ENCODE measurements around the gene NEMP2. TPM values are rescaled to one million over a fixed set of nuclear protein-coding genes. Genes with fewer than 3 reads are reported as not detected.

Gene NEMP2
- polyA plus RNA-seq, 1 donor (not counting 4 experiments of a cell fraction or from before 2014, with no cell fraction given): 2.1 TPM

DNA sequence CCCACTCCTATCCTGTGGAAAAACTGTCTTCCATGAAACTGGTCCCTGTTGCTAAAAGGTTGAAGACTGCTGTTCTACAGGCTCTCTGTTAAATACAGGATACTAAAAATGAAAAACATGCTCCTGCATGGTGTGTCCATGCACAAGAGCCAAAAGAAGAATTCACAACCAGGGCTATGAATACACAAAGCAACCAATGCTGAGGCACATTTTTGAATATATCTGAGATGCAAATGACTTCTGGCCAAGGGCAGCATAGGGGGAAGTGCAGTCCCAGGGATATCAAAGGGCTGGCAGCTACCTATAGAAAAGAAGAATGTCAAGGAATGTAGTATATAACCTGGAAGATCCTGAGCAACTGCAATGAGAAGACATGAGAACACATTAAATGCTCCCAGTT is 6.6 kb downstream of the NEMP2 start:
- FAIRE-seq (no peak), DNase-seq (ENCODE audit: low read depth, low spot score) (no peak)
- Histone ChIP-seq H3K79me2 (ENCODE audit: control insufficient read depth, insufficient read depth, low read length) (no peaks in the 10 kb centered on the region), H3K9me1 (ENCODE audit: control insufficient read depth, extremely low read depth, insufficient read depth, low read length) (no peaks in the 10 kb centered on the region), H2AFZ (ENCODE audit: control insufficient read depth, low read length) (no peak overlapping the region), H3K27me3 (ENCODE audit: control insufficient read depth, extremely low read depth, insufficient read depth, low read length) (no peaks in the 10 kb centered on the region), H3K9ac (ENCODE audit: control insufficient read depth, extremely low read depth, insufficient read depth, low read length) (no peak overlapping the region), H3K27ac (ENCODE audit: control insufficient read depth, insufficient read depth, low read length) (no peak overlapping the region), H3K36me3 (ENCODE audit: control insufficient read depth in 2 of 2, extremely low read depth in 1 of 2, insufficient read depth in 2 of 2, low read length in 2 of 2) (no peaks in the 10 kb centered on the region), H3K4me2 (ENCODE audit: control insufficient read depth, extremely low read depth, insufficient read depth, low read depth, low read length) (no peak overlapping the region), H4K20me1 (ENCODE audit: control insufficient read depth, extremely low read depth, insufficient read depth, low read length) (no peaks in the 10 kb centered on the region), H3K9me3 (ENCODE audit: control insufficient read depth, low read depth, low read length) (no peaks in the 10 kb centered on the region), H3K4me1 (ENCODE audit: control insufficient read depth, extremely low read depth, insufficient read depth, low read length) (peaks cover 22% of the 10 kb centered on the region), H3K4me3 (ENCODE audit: control insufficient read depth in 2 of 3, extremely low read depth in 1 of 3, insufficient read depth in 2 of 3, low read depth in 1 of 3, low read length in 3 of 3) (no peak overlapping the region)
- dilution Hi-C loops (cut with MboI; ENCODE audit: extremely low pct_ligation_motif_present, low sequenced_read_pairs): no loop called here
- TF ChIP-seq, protein P1, sequence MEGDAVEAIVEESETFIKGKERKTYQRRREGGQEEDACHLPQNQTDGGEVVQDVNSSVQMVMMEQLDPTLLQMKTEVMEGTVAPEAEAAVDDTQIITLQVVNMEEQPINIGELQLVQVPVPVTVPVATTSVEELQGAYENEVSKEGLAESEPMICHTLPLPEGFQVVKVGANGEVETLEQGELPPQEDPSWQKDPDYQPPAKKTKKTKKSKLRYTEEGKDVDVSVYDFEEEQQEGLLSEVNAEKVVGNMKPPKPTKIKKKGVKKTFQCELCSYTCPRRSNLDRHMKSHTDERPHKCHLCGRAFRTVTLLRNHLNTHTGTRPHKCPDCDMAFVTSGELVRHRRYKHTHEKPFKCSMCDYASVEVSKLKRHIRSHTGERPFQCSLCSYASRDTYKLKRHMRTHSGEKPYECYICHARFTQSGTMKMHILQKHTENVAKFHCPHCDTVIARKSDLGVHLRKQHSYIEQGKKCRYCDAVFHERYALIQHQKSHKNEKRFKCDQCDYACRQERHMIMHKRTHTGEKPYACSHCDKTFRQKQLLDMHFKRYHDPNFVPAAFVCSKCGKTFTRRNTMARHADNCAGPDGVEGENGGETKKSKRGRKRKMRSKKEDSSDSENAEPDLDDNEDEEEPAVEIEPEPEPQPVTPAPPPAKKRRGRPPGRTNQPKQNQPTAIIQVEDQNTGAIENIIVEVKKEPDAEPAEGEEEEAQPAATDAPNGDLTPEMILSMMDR (optimal IDR thresholded peaks at IDR 0.05 in 1 of 3, IDR thresholded peaks at IDR 0.05 in 1 of 3, conservative IDR thresholded peaks at IDR 0.05 in 1 of 3; ENCODE audit: extremely low read depth in 1 of 3, insufficient read depth in 2 of 3, low read length in 3 of 3): no peak
- no peak for TF ChIP-seq EZH2 (IDR thresholded peaks at IDR 0.05; ENCODE audit: low read length)

DNA sequence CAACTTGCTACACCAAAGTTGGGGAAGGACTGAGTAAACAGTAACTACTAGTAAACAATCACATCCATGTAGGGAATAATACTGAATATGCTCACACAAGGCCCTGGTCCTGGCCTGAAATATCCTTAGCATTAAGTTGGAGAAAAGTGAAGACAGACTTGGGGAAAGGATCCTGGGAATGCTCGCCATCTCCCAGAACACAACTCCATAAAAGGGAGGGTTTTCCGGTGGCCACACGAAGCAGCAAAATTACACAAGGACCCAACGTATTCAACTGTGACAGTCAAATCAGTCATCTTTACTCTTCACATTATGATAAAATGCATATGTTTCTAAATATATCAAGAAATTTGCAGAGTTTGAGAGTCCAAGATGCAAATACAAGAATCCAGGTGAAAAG is 7.3 kb downstream of the NEMP2 start:
- no peak overlapping the region for H3K27ac ChIP-seq (ENCODE audit: control insufficient read depth, insufficient read depth, low read length)
- no peaks in the 10 kb centered on the region for H3K9me1 ChIP-seq (ENCODE audit: control insufficient read depth, extremely low read depth, insufficient read depth, low read length)
- no peaks in the 10 kb centered on the region for H3K9me3 ChIP-seq (ENCODE audit: control insufficient read depth, low read depth, low read length)
- no peaks in the 10 kb centered on the region for H3K27me3 ChIP-seq (ENCODE audit: control insufficient read depth, extremely low read depth, insufficient read depth, low read length)
- dilution Hi-C loops (cut with MboI; ENCODE audit: extremely low pct_ligation_motif_present, low sequenced_read_pairs): no loop called here
- H3K9ac ChIP-seq (ENCODE audit: control insufficient read depth, extremely low read depth, insufficient read depth, low read length): no peak overlapping the region
- H2AFZ ChIP-seq (ENCODE audit: control insufficient read depth, low read length): no peak overlapping the region
- no peaks in the 10 kb centered on the region for H3K79me2 ChIP-seq (ENCODE audit: control insufficient read depth, insufficient read depth, low read length)
- H3K36me3 ChIP-seq (ENCODE audit: control insufficient read depth in 2 of 2, extremely low read depth in 1 of 2, insufficient read depth in 2 of 2, low read length in 2 of 2): no peaks in the 10 kb centered on the region
- no peak overlapping the region for H3K4me2 ChIP-seq (ENCODE audit: control insufficient read depth, extremely low read depth, insufficient read depth, low read depth, low read length)
- no peak for DNase-seq (ENCODE audit: low read depth, low spot score)
- H3K4me3 ChIP-seq (ENCODE audit: control insufficient read depth in 2 of 3, extremely low read depth in 1 of 3, insufficient read depth in 2 of 3, low read depth in 1 of 3, low read length in 3 of 3): no peak overlapping the region
- no peaks in the 10 kb centered on the region for H4K20me1 ChIP-seq (ENCODE audit: control insufficient read depth, extremely low read depth, insufficient read depth, low read length)
- no peak for FAIRE-seq
- TF ChIP-seq, protein P1 (optimal IDR thresholded peaks at IDR 0.05 in 1 of 3, IDR thresholded peaks at IDR 0.05 in 1 of 3, conservative IDR thresholded peaks at IDR 0.05 in 1 of 3; ENCODE audit: extremely low read depth in 1 of 3, insufficient read depth in 2 of 3, low read length in 3 of 3): no peak
- TF ChIP-seq EZH2 (IDR thresholded peaks at IDR 0.05; ENCODE audit: low read length): no peak
- H3K4me1 ChIP-seq (ENCODE audit: control insufficient read depth, extremely low read depth, insufficient read depth, low read length): peaks cover 15% of the 10 kb centered on the region
